A549 (cell line): ENCODE data around the gene EIF4G3. TPM values are rescaled to one million over a fixed set of nuclear protein-coding genes. Genes with fewer than 3 reads are reported as not detected.

Experiments used
- ATAC-seq, 2 experiments: fragments of 200-7000 bp in 1 of 2; fragments of >200 bp in 1 of 2; cut with Nextera tagmentation in 1 of 2; cut with Tn5 transposase in 1 of 2; 3 replicates each; pipeline versions ENCODE4 v1.8.0 to v1.9.1; 2018 to 2020; ENCODE audit warnings: mild to moderate bottlenecking in 1 of 2, moderate library complexity in 1 of 2
- CTCF ChIA-PET: fragments of 300-600 bp; sonication (Branson Sonifier 250); formaldehyde crosslinking; extraction: SDS; loops from one replicate; lab custom pipeline; 2021; ENCODE audit warnings: antibody characterized with exemption, inconsistent platforms; lab: Yijun Ruan, JAX
- POLR2A ChIA-PET: fragments of 350-600 bp; formaldehyde crosslinking; extraction: SDS; loops from one replicate; lab custom pipeline; 2021; ENCODE audit warnings: antibody characterized with exemption, inconsistent platforms; lab: Yijun Ruan, JAX
- DNase-seq, 2 experiments: peaks; one replicate each; pipeline versions ENCODE4 v3.0.0 to v3.0.0-alpha.2; 2011 to 2016; ENCODE audit warnings: low read depth in 1 of 2, low spot score in 1 of 2
- FAIRE-seq: peaks from 2 replicates; lab custom pipeline; 2011; peaks lifted over from hg19 to GRCh38; lab: Jason Lieb, UNC
- H3K27ac ChIP-seq, 2 experiments: fragments of >200 bp; sonication (Bioruptor Twin); formaldehyde crosslinking; 3 replicates each; pipeline ENCODE4 v1.5.1; 2016 to 2017
- H3K4me1 ChIP-seq: fragments of >200 bp; sonication (Bioruptor Twin); formaldehyde crosslinking; 3 replicates; pipeline ENCODE4 v1.6.1; 2016
- H3K4me2 ChIP-seq: fragments of >200 bp; sonication (Bioruptor Twin); formaldehyde crosslinking; 3 replicates; pipeline ENCODE4 v1.6.1; 2016
- H3K4me3 ChIP-seq: fragments of >200 bp; sonication (Bioruptor Twin); formaldehyde crosslinking; 3 replicates; pipeline ENCODE4 v1.5.1; 2016
- H3K9me3 ChIP-seq: fragments of >200 bp; sonication (Bioruptor Twin); formaldehyde crosslinking; 3 replicates; pipeline ENCODE4 v1.6.1; 2016
- BCL3 ChIP-seq: fragments of >200 bp; sonication (Bioruptor Twin); formaldehyde crosslinking; IDR thresholded peaks from 3 replicates; pipeline ENCODE4 v1.6.1; 2016
- BHLHE40 ChIP-seq: IDR thresholded peaks from 2 replicates; pipeline ENCODE4 v1.6.1; 2012; ENCODE audit warnings: low read depth, low read length, inconsistent platforms
- CBX2 ChIP-seq: fragments of 200-600 bp; sonication (generic); IDR thresholded peaks from 2 replicates; pipeline ENCODE4 v1.6.1; 2016; ENCODE audit warnings: low read depth, mild to moderate bottlenecking, borderline replicate concordance
- CHD2 ChIP-seq: fragments of 150-350 bp; IDR thresholded peaks from 2 replicates; pipeline ENCODE4 v1.6.1; 2014; ENCODE audit warnings: low read length; ENCODE audit not compliant: partially characterized antibody
- CHD4 ChIP-seq: fragments of 200-600 bp; sonication (generic); IDR thresholded peaks from 2 replicates; pipeline ENCODE4 v1.6.1; 2016; ENCODE audit warnings: antibody characterized with exemption, mild to moderate bottlenecking, borderline replicate concordance
- CTCF ChIP-seq: fragments of >200 bp; sonication (Bioruptor Twin); formaldehyde crosslinking; IDR thresholded peaks from 3 replicates; pipeline ENCODE4 v1.5.1; 2016
- EHF ChIP-seq: fragments of 250-450 bp; sonication (Bioruptor Pico); IDR thresholded peaks from 2 replicates; pipeline ENCODE4 v1.5.0; 2020; ENCODE audit warnings: mild to moderate bottlenecking
- ELK1 ChIP-seq: fragments of 150-350 bp; IDR thresholded peaks from 2 replicates; pipeline ENCODE4 v1.6.1; 2014; ENCODE audit warnings: low read depth, mild to moderate bottlenecking, low read length
- ESRRA ChIP-seq: fragments of 150-350 bp; IDR thresholded peaks from 2 replicates; pipeline ENCODE4 v1.6.1; 2014; ENCODE audit warnings: mild to moderate bottlenecking, low read length, borderline replicate concordance
- HES2 ChIP-seq: fragments of >200 bp; sonication (Bioruptor Twin); formaldehyde crosslinking; IDR thresholded peaks from 2 replicates; pipeline ENCODE4 v1.6.1; 2016
- HOXA7 ChIP-seq: fragments of 250-450 bp; sonication (Bioruptor Pico); IDR thresholded peaks from 2 replicates; pipeline ENCODE4 v1.5.0; 2020; ENCODE audit warnings: mild to moderate bottlenecking, moderate library complexity
- HOXB13 ChIP-seq: fragments of 250-450 bp; sonication (Bioruptor Pico); IDR thresholded peaks from 2 replicates; pipeline ENCODE4 v1.5.0; 2020; ENCODE audit warnings: low read depth, mild to moderate bottlenecking, moderate library complexity
- JUN ChIP-seq, 2 experiments: fragments of >200 bp; sonication (Bioruptor Twin); formaldehyde crosslinking; IDR thresholded peaks; 2 replicates in 1 of 2; 3 replicates in 1 of 2; pipeline ENCODE4 v1.6.1; 2016 to 2017
- JUNB ChIP-seq: fragments of >200 bp; sonication (Bioruptor Twin); formaldehyde crosslinking; IDR thresholded peaks from 2 replicates; pipeline ENCODE4 v1.6.1; 2016
- KDM1A ChIP-seq: fragments of 200-600 bp; sonication (generic); IDR thresholded peaks from 2 replicates; pipeline ENCODE4 v1.6.1; 2016; ENCODE audit warnings: low read depth, mild to moderate bottlenecking
- KDM5A ChIP-seq: fragments of 200-600 bp; sonication (generic); IDR thresholded peaks from 2 replicates; pipeline ENCODE4 v1.6.1; 2016; ENCODE audit warnings: antibody characterized with exemption, mild to moderate bottlenecking
- MYC ChIP-seq: IDR thresholded peaks from 2 replicates; pipeline ENCODE4 v1.6.1; 2012; ENCODE audit warnings: mild to moderate bottlenecking, inconsistent platforms, low read length, improper control_type of control experiment, borderline replicate concordance
- NPAS2 ChIP-seq: fragments of 250-450 bp; sonication (Bioruptor Pico); IDR thresholded peaks from 2 replicates; pipeline ENCODE4 v1.8.0; 2022; ENCODE audit warnings: mild to moderate bottlenecking, moderate library complexity, borderline replicate concordance
- NR3C1 ChIP-seq: fragments of >200 bp; sonication (Bioruptor Twin); formaldehyde crosslinking; IDR thresholded peaks from 3 replicates; pipeline ENCODE4 v1.6.1; 2017
- POLR2A ChIP-seq: IDR thresholded peaks from 2 replicates; pipeline ENCODE4 v1.6.1; 2012; ENCODE audit warnings: mild to moderate bottlenecking, low read length
- RAD21 ChIP-seq, 2 experiments: fragments of >200 bp in 1 of 2; sonication (Bioruptor Twin) in 1 of 2; formaldehyde crosslinking in 1 of 2; IDR thresholded peaks in 1 of 2; conservative IDR thresholded peaks in 1 of 2; 2 replicates in 1 of 2; 3 replicates in 1 of 2; pipeline ENCODE4 v1.6.1; 2012 to 2018; ENCODE audit warnings: inconsistent platforms in 1 of 2
- RARB ChIP-seq: fragments of 250-450 bp; sonication (Bioruptor Pico); IDR thresholded peaks from 2 replicates; pipeline ENCODE4 v1.8.0; 2021; ENCODE audit warnings: mild to moderate bottlenecking, moderate library complexity
- REST ChIP-seq: fragments of 200-600 bp; sonication (generic); IDR thresholded peaks from 2 replicates; pipeline ENCODE4 v1.6.1; 2016; ENCODE audit warnings: antibody characterized with exemption, mild to moderate bottlenecking, moderate library complexity
- RFX5 ChIP-seq: fragments of 450-650 bp; IDR thresholded peaks from 2 replicates; pipeline ENCODE4 v1.7.1; 2014; ENCODE audit warnings: antibody characterized with exemption, mild to moderate bottlenecking, moderate library complexity
- SREBF2 ChIP-seq: fragments of 450-650 bp; IDR thresholded peaks from 2 replicates; pipeline ENCODE4 v1.6.1; 2014; ENCODE audit warnings: mild to moderate bottlenecking, moderate library complexity
- TFCP2L1 ChIP-seq: fragments of 250-450 bp; sonication (Bioruptor Pico); IDR thresholded peaks from 2 replicates; pipeline ENCODE4 v1.5.0; 2021; ENCODE audit warnings: mild to moderate bottlenecking
- TP53 ChIP-seq: fragments of 250-450 bp; sonication (Bioruptor Pico); IDR thresholded peaks from 2 replicates; pipeline ENCODE4 v1.5.0; 2021; ENCODE audit warnings: mild to moderate bottlenecking, moderate library complexity
- ZC3H11A ChIP-seq: fragments of 450-650 bp; IDR thresholded peaks from 2 replicates; pipeline ENCODE4 v1.6.1; 2014; ENCODE audit warnings: antibody characterized with exemption, mild to moderate bottlenecking
- ZFP36 ChIP-seq: fragments of 450-650 bp; IDR thresholded peaks from 2 replicates; pipeline ENCODE4 v1.6.1; 2014; ENCODE audit warnings: borderline replicate concordance; ENCODE audit not compliant: partially characterized antibody
- WGBS: methylation state at CpG from one replicate; pipeline ENCODE4 v1.1.6; 2017; ENCODE audit errors: missing lambda C conversion rate; 5-methylcytosine and 5-hydroxymethylcytosine counted together
- polyA plus RNA-seq, 4 experiments: library from polyadenylated mRNA; depleted of rRNA in 3 of 4; stranded (reverse); fragments of >200 nt; fragmentation: RNase III in 1 of 4; extraction: RNeasy Plus Mini Kit Qiagen cat#74134 plus additional on column Dnase treatment in 1 of 4; gene quantifications; 2 replicates in 3 of 4; 3 replicates in 1 of 4; pipeline ENCODE4 v1.2.3, GENCODE V29; 2011 to 2017

The EIF4G3 gene
- polyA plus RNA-seq, 2 of the 4 experiments (the other 2 are of a cell fraction): 25.0 to 51.3 TPM

GRCh38 chr1:20936621-20937020 is 240.1 kb downstream of the EIF4G3 start:
- FAIRE-seq (no peak), ATAC-seq (no peak), DNase-seq (no peak)
- H3K4me3 ChIP-seq: no peak overlapping the region
- CTCF ChIA-PET: interaction anchor here (1.4 kb wide), 1 partner anchor 10 kb away, joined by 4 read pairs; no protein-coding TSS in a partner anchor
- H3K4me1 ChIP-seq: no peaks in the 10 kb centered on the region
- POLR2A ChIA-PET: no interaction called here
- H3K27ac ChIP-seq: no peak overlapping the region
- WGBS: 86% methylated on average over 2 of the region's 2 CpGs
- no peak for TF ChIP-seq KDM1A
- no peak for TF ChIP-seq BHLHE40
- TF ChIP-seq RAD21 (conservative IDR thresholded peaks at IDR 0.05 in 1 of 2, IDR thresholded peaks at IDR 0.05 in 1 of 2): no peak
- TF ChIP-seq SREBF2: no peak
- no peak for TF ChIP-seq NPAS2 (CRISPR knock-in tag)
- no peak for TF ChIP-seq NR3C1
- TF ChIP-seq ESRRA: no peak
- TF ChIP-seq KDM5A: no peak
- no peak for TF ChIP-seq MYC
- no peak for TF ChIP-seq HOXB13 (CRISPR knock-in tag)
- no peak for TF ChIP-seq REST
- no peak for TF ChIP-seq JUNB
- no peak for TF ChIP-seq POLR2A
- TF ChIP-seq TFCP2L1 (CRISPR knock-in tag): no peak
- no peak for TF ChIP-seq HOXA7 (CRISPR knock-in tag)
- H3K4me2 ChIP-seq: no peak overlapping the region
- H3K9me3 ChIP-seq: no peaks in the 10 kb centered on the region

GRCh38 chr1:20936216-20936615 is 240.5 kb downstream of the EIF4G3 start:
- H3K9me3 ChIP-seq: no peaks in the 10 kb centered on the region
- ChIA-PET POLR2A (no interaction called here), CTCF (interaction anchor here (1.4 to 1.6 kb wide), 2 partner anchors 9 to 46 kb away, joined by 3 to 4 read pairs; no protein-coding TSS in a partner anchor)
- no peak overlapping the region for H3K27ac ChIP-seq
- 91% methylated on average over 2 of the region's 2 CpGs for WGBS
- DNase-seq (no peak), ATAC-seq (no peak), FAIRE-seq (no peak)
- no peak overlapping the region for H3K4me2 ChIP-seq
- H3K4me1 ChIP-seq: no peaks in the 10 kb centered on the region
- TF ChIP-seq EHF (CRISPR knock-in tag) (no peak), BCL3 (no peak), CBX2 (no peak), RFX5 (no peak), HOXB13 (CRISPR knock-in tag) (no peak), CHD2 (no peak), JUN (IDR thresholded peaks at IDR 0.05) (no peak), CHD4 (no peak), ELK1 (no peak), ZC3H11A (no peak), NR3C1 (no peak), RARB (no peak), TFCP2L1 (CRISPR knock-in tag) (no peak), CTCF (no peak), HOXA7 (CRISPR knock-in tag) (no peak), TP53 (CRISPR knock-in tag) (no peak), HES2 (no peak), POLR2A (no peak), RAD21 (conservative IDR thresholded peaks at IDR 0.05 in 1 of 2, IDR thresholded peaks at IDR 0.05 in 1 of 2) (no peak), ZFP36 (no peak)
- H3K4me3 ChIP-seq: no peak overlapping the region
